GM12878 (cell line): ENCODE data around the gene ZNF160. TPM values are rescaled to one million over a fixed set of nuclear protein-coding genes. Genes with fewer than 3 reads are reported as not detected.

ENCODE experiments used
- ASH2L ChIP-seq: fragments of 300-600, 200-600 bp; sonication (generic); IDR thresholded peaks from 2 replicates; pipeline ENCODE4 v1.6.1; 2017; ENCODE audit warnings: low read depth, mild to moderate bottlenecking, borderline replicate concordance
- BCL11A ChIP-seq: IDR thresholded peaks from 2 replicates; pipeline ENCODE4 v1.6.1; 2011; ENCODE audit warnings: low read depth, low read length
- BHLHE40 ChIP-seq, 2 experiments: fragments of 450-650 bp in 1 of 2; IDR thresholded peaks; 2 replicates each; pipeline ENCODE4 v1.6.1; 2011 to 2017; ENCODE audit warnings: low read depth in 2 of 2, borderline replicate concordance in 1 of 2, improper control_type of control experiment in 1 of 2, low read length in 1 of 2, mild to moderate bottlenecking in 1 of 2
- CBFB ChIP-seq: IDR thresholded peaks from 2 replicates; pipeline ENCODE4 v1.6.1; 2016; ENCODE audit warnings: antibody characterized with exemption, low read depth
- CHD1 ChIP-seq: IDR thresholded peaks from 2 replicates; pipeline ENCODE4 v1.6.1; 2012; ENCODE audit warnings: low read depth, low read length, improper control_type of control experiment
- CREB1 ChIP-seq: IDR thresholded peaks from 2 replicates; pipeline ENCODE4 v1.6.1; 2012; ENCODE audit warnings: low read depth, mild to moderate bottlenecking, inconsistent platforms
- CREM ChIP-seq: IDR thresholded peaks from 2 replicates; pipeline ENCODE4 v1.6.1; 2014; ENCODE audit warnings: antibody characterized with exemption, low read depth
- ETV6 ChIP-seq, 2 experiments: fragments of 450-650 bp in 1 of 2; IDR thresholded peaks in 1 of 2; conservative IDR thresholded peaks in 1 of 2; 2 replicates each; pipeline ENCODE4 v1.6.1; 2014; ENCODE audit warnings: antibody characterized with exemption in 1 of 2, borderline replicate concordance in 1 of 2, low read depth in 1 of 2, mild to moderate bottlenecking in 1 of 2, moderate library complexity in 1 of 2
- MEF2B ChIP-seq: fragments of 450-650 bp; IDR thresholded peaks from 2 replicates; pipeline ENCODE4 v1.6.1; 2018; ENCODE audit warnings: mild to moderate bottlenecking, moderate library complexity; ENCODE audit not compliant: partially characterized antibody, poor library complexity, severe bottlenecking
- MTA2 ChIP-seq: fragments of 450-650 bp; IDR thresholded peaks from 2 replicates; pipeline ENCODE4 v1.6.1; 2016; ENCODE audit warnings: low read depth, mild to moderate bottlenecking, moderate library complexity
- NRF1 ChIP-seq: conservative IDR thresholded peaks from 2 replicates; pipeline ENCODE4 v1.6.1; 2011; ENCODE audit warnings: mild to moderate bottlenecking, low read depth, low read length, improper control_type of control experiment
- POLR2AphosphoS2 ChIP-seq: IDR thresholded peaks from 2 replicates; pipeline ENCODE4 v1.6.1; 2011; ENCODE audit warnings: low read depth, mild to moderate bottlenecking, low read length, improper control_type of control experiment, moderate library complexity
- RUNX3 ChIP-seq: IDR thresholded peaks from 2 replicates; pipeline ENCODE4 v1.6.1; 2012; ENCODE audit warnings: low read length, inconsistent platforms
- SIN3A ChIP-seq: IDR thresholded peaks from 2 replicates; pipeline ENCODE4 v1.6.1; 2012; ENCODE audit warnings: low read depth, low read length, improper control_type of control experiment
- SP1 ChIP-seq: IDR thresholded peaks from one replicate; pipeline ENCODE4 v1.6.1; 2011; ENCODE audit warnings: low read depth, low read length
- SPI1 ChIP-seq: IDR thresholded peaks from 2 replicates; pipeline ENCODE4 v1.6.1; 2011; ENCODE audit warnings: low read depth, mild to moderate bottlenecking, low read length, moderate library complexity, borderline replicate concordance; ENCODE audit not compliant: insufficient read depth
- SRF ChIP-seq, 2 experiments: IDR thresholded peaks; 2 replicates each; pipeline ENCODE4 v1.6.1; 2011; ENCODE audit warnings: low read depth in 2 of 2, low read length in 2 of 2, mild to moderate bottlenecking in 1 of 2, moderate library complexity in 1 of 2
- USF2 ChIP-seq: IDR thresholded peaks from 2 replicates; pipeline ENCODE4 v1.6.1; 2011; ENCODE audit warnings: low read depth, low read length, improper control_type of control experiment, borderline replicate concordance
- ZZZ3 ChIP-seq: IDR thresholded peaks from 2 replicates; pipeline ENCODE4 v1.6.1; 2011; ENCODE audit warnings: low read depth; ENCODE audit not compliant: control insufficient read depth, insufficient read length
- polyA plus RNA-seq, 11 experiments: library from polyadenylated mRNA; depleted of rRNA in 4 of 11; unstranded in 6 of 11; stranded (reverse) in 5 of 11; fragments of >200 nt; fragmentation: Nextera tagmentation in 4 of 11; fragmentation: Illumina TruSeq in 1 of 11; extraction: Ambion mirVana in 4 of 11; extraction: Trizol in 1 of 11; gene quantifications; 1 replicate in 1 of 11; 2 replicates in 10 of 11; pipeline versions ENCODE4 v1.2.1 to v1.2.3, GENCODE V29; 2011 to 2016; ENCODE audit warnings: inconsistent platforms in 2 of 11, missing spikeins in 2 of 11, low read depth in 1 of 11
- total RNA-seq, 4 experiments: library from RNA; depleted of rRNA in 3 of 4; stranded (reverse); fragments of >200 nt in 3 of 4; fragmentation: Illumina TruSeq in 1 of 4; extraction: Trizol in 1 of 4; gene quantifications; 2 replicates each; pipeline versions ENCODE4 v1.2.1 to v1.2.3, GENCODE V29; 2013 to 2021
- TF ChIP-seq, protein P1 (sequence below): IDR thresholded peaks from 2 replicates; pipeline ENCODE4 v1.6.1; 2012; ENCODE audit warnings: improper control_type of control experiment, low read depth, low read length; ENCODE audit not compliant: insufficient replicate concordance
- TF ChIP-seq, protein P2 (sequence below): fragments of 450-650 bp; IDR thresholded peaks from 2 replicates; pipeline ENCODE4 v1.6.1; 2017; ENCODE audit warnings: low read depth, mild to moderate bottlenecking, moderate library complexity

Gene ZNF160
- total and polyA plus RNA-seq, 10 of the 15 experiments (the other 5 are each of a cell fraction or from before 2014, with no cell fraction given), result 2.8 to 18.6 (median 12.1) TPM

DNA sequence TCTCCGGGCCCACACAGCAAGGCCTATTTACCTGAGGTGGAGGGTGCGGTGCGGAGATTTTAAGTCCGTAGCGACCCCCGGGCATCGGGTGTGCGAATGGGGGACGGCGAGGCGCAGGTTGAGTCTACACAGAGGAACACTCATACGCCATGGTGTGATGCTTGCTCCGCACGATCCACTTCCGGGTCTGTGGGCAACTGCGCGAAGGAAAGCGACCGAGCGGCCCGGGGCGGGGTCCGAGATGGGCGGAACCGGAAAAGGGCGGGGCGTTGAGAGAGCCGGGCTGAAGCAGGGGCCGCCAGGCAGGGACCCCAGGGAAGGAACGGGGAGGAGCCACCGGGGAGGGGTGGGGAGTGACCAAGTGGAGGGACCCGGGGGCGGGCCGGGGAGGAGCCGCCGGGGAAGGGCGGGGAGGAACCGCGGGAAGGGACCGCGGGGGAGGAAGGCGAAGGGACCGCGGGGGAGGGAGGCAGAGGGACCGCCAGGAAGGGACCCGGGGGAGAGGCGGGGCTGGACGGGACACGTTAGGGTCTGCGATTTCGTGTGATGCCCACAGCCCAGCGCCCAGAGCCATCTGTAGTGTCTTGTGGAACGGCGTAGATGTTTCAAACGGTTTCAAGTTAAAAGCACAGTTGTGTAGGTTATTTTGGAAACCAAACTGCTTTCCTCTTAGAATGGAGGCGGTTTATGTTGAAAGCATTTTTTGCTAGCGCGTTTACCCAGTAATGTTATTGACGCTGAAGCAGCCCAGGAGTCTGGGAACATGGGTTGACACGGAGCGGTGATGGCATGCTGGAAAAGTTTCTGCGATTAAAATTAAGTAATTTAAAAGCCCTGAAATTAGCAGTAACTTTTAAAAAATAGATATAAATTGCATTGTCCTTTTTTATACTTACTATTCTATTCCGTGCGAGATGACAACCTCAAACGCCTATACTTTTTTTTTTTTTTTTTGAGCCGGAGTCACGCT is at the start of gene ZNF160 (continued):
- TF ChIP-seq SIN3A (peak; percentile 88; the same call in 1 of the 2 replicates), CHD1 (no peak), CBFB (0 out of 2 replicates have a peak, but pooled peaks have one; percentile 20), BCL11A (no peak), SP1 (peak; percentile 55), ETV6 (conservative IDR thresholded peaks at IDR 0.05 in 1 of 2, IDR thresholded peaks at IDR 0.05 in 1 of 2; ENCODE audit: borderline replicate concordance in 1 of 2, low read depth in 1 of 2) (no peak), ASH2L (no peak), MTA2 (no peak), CREB1 (peak; percentile 62; the same call in 1 of the 2 replicates), SPI1 (0 out of 2 replicates have a peak, but pooled peaks have one; percentile 23), MEF2B (peak; percentile 43), RUNX3 (peak; percentile 74), USF2 (no peak), NRF1 (no peak), SRF (IDR thresholded peaks at IDR 0.05; ENCODE audit: low read depth in 2 of 2, low read length in 2 of 2) (peak; percentile 46 to 71; a peak in 2 of 4 replicates), POLR2AphosphoS2 (peak; percentile 91), BHLHE40 (IDR thresholded peaks at IDR 0.05; ENCODE audit: borderline replicate concordance in 1 of 2, low read depth in 2 of 2, low read length in 1 of 2) (peak; percentile 42 to 83; a peak in 2 of 4 replicates), ZZZ3 (no peak), CREM (peak; percentile 67)
- TF ChIP-seq, protein P1, sequence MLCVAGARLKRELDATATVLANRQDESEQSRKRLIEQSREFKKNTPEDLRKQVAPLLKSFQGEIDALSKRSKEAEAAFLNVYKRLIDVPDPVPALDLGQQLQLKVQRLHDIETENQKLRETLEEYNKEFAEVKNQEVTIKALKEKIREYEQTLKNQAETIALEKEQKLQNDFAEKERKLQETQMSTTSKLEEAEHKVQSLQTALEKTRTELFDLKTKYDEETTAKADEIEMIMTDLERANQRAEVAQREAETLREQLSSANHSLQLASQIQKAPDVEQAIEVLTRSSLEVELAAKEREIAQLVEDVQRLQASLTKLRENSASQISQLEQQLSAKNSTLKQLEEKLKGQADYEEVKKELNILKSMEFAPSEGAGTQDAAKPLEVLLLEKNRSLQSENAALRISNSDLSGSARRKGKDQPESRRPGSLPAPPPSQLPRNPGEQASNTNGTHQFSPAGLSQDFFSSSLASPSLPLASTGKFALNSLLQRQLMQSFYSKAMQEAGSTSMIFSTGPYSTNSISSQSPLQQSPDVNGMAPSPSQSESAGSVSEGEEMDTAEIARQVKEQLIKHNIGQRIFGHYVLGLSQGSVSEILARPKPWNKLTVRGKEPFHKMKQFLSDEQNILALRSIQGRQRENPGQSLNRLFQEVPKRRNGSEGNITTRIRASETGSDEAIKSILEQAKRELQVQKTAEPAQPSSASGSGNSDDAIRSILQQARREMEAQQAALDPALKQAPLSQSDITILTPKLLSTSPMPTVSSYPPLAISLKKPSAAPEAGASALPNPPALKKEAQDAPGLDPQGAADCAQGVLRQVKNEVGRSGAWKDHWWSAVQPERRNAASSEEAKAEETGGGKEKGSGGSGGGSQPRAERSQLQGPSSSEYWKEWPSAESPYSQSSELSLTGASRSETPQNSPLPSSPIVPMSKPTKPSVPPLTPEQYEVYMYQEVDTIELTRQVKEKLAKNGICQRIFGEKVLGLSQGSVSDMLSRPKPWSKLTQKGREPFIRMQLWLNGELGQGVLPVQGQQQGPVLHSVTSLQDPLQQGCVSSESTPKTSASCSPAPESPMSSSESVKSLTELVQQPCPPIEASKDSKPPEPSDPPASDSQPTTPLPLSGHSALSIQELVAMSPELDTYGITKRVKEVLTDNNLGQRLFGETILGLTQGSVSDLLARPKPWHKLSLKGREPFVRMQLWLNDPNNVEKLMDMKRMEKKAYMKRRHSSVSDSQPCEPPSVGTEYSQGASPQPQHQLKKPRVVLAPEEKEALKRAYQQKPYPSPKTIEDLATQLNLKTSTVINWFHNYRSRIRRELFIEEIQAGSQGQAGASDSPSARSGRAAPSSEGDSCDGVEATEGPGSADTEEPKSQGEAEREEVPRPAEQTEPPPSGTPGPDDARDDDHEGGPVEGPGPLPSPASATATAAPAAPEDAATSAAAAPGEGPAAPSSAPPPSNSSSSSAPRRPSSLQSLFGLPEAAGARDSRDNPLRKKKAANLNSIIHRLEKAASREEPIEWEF, result no peak
- TF ChIP-seq, protein P2, sequence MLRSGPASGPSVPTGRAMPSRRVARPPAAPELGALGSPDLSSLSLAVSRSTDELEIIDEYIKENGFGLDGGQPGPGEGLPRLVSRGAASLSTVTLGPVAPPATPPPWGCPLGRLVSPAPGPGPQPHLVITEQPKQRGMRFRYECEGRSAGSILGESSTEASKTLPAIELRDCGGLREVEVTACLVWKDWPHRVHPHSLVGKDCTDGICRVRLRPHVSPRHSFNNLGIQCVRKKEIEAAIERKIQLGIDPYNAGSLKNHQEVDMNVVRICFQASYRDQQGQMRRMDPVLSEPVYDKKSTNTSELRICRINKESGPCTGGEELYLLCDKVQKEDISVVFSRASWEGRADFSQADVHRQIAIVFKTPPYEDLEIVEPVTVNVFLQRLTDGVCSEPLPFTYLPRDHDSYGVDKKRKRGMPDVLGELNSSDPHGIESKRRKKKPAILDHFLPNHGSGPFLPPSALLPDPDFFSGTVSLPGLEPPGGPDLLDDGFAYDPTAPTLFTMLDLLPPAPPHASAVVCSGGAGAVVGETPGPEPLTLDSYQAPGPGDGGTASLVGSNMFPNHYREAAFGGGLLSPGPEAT, result no peak
